Ovary (tissue), 3 donors: ENCODE data around the gene SCG2.

Experiments
- EP300 ChIP-seq: sonication (generic); formaldehyde crosslinking; IDR thresholded peaks from one replicate; pipeline ENCODE4 v1.6.1; 2017; ENCODE audit warnings: antibody characterized with exemption
- POLR2A ChIP-seq: fragments of 450-650 bp; IDR thresholded peaks from one replicate; pipeline ENCODE4 v1.6.1; 2017; ENCODE audit warnings: antibody characterized with exemption, mild to moderate bottlenecking, moderate library complexity
- TF ChIP-seq, protein P1 (sequence below), 3 donors: fragments of 450-650 bp in 2 of 3; fragments of 200-600 bp in 1 of 3; IDR thresholded peaks; one replicate each; pipeline versions ENCODE4 v1.5.1 to v1.8.0; 2016 to 2022; ENCODE audit warnings: antibody characterized with exemption in 3 of 3, mild to moderate bottlenecking in 1 of 3
- donor health status: DM: no; HTN: no; CAD: no.

DNA sequence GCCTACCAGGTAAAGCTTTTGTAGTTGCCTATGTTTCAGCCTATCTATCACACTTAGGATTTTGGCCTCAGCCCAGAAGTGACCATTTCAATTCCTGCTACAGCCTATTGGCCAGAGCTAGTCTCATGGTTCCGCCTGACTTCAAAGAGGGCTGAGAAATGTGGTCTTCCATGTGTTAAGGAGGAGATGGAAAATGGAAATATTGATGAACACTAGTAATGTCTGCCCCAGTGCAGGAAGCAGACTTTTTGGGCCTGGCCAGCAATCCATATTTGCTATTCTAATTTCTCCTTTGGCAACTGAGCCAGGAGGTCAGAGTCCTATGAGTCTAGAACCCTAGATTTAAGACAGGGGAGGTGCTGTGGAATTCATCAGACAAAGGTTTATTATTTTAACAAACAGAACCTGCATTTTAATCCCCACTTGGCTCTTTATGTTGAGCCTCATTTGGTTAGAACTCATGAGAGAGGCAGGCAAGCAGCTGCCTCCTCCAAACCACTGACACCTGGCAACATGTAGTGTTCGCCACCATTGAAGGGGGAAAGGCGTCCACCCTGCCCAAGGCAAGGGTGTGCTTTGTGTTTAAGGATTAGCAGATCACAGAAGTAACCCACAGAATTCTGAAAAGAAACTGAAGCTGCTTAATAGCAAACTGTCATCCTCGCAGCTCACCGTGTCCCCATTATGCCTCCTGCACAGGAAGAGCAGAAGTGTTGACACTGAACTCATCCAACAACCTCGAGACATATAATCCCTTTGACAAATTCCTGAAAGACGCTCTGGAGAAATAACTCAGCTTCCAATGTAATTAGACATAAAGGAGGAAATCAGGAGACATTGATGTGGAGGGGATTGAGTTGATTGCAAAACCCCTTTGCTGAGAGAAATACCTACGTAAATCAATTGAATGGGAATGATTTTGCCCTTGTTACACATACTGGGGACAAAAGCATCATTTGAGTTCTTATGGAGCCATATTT, 47.7 kb upstream of the SCG2 start:
- TF ChIP-seq, protein P1, sequence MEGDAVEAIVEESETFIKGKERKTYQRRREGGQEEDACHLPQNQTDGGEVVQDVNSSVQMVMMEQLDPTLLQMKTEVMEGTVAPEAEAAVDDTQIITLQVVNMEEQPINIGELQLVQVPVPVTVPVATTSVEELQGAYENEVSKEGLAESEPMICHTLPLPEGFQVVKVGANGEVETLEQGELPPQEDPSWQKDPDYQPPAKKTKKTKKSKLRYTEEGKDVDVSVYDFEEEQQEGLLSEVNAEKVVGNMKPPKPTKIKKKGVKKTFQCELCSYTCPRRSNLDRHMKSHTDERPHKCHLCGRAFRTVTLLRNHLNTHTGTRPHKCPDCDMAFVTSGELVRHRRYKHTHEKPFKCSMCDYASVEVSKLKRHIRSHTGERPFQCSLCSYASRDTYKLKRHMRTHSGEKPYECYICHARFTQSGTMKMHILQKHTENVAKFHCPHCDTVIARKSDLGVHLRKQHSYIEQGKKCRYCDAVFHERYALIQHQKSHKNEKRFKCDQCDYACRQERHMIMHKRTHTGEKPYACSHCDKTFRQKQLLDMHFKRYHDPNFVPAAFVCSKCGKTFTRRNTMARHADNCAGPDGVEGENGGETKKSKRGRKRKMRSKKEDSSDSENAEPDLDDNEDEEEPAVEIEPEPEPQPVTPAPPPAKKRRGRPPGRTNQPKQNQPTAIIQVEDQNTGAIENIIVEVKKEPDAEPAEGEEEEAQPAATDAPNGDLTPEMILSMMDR (IDR thresholded peaks at IDR 0.05), result no peak
- no peak for TF ChIP-seq EP300
- no peak for TF ChIP-seq POLR2A
